Spleen (tissue), 11 donors: Measurements from ENCODE around the gene MRPL21. TPM values are rescaled to one million over a fixed set of nuclear protein-coding genes. Genes with fewer than 3 reads are reported as not detected.

Experiments used
- DNase-seq: peaks from one replicate; pipeline ENCODE4 v3.0.0-alpha.2; 2020
- H3K27ac ChIP-seq, 8 donors: fragments of 200-600 bp; sonication (generic) in 7 of 8; 1 replicate in 4 of 8; 2 replicates in 4 of 8; pipeline versions ENCODE4 v1.5.0 to v1.8.0; 2016 to 2021; ENCODE audit warnings: inconsistent platforms in 4 of 8, mild to moderate bottlenecking in 4 of 8, moderate library complexity in 1 of 8
- H3K27me3 ChIP-seq, 7 donors: fragments of 200-600 bp; sonication (generic) in 6 of 7; replicated peaks in 1 of 7; 1 replicate in 4 of 7; 2 replicates in 3 of 7; pipeline versions ENCODE4 v1.5.0 to v1.8.0; 2016 to 2021; ENCODE audit warnings: inconsistent platforms in 3 of 7, mild to moderate bottlenecking in 1 of 7
- H3K36me3 ChIP-seq, 6 donors: fragments of 200-600 bp; sonication (generic) in 5 of 6; 1 replicate in 4 of 6; 2 replicates in 2 of 6; pipeline versions ENCODE4 v1.5.0 to v1.8.0; 2016 to 2021; ENCODE audit warnings: inconsistent platforms in 2 of 6
- H3K4me1 ChIP-seq, 6 donors: fragments of 200-600 bp; sonication (generic) in 5 of 6; 1 replicate in 3 of 6; 2 replicates in 3 of 6; pipeline versions ENCODE4 v1.5.0 to v1.8.0; 2016 to 2021; ENCODE audit warnings: inconsistent platforms in 3 of 6
- H3K4me3 ChIP-seq, 8 donors: fragments of 200-600 bp; sonication (generic) in 7 of 8; 1 replicate in 4 of 8; 2 replicates in 4 of 8; pipeline versions ENCODE4 v1.5.0 to v1.8.0; 2016 to 2021; ENCODE audit warnings: inconsistent platforms in 4 of 8, mild to moderate bottlenecking in 4 of 8, moderate library complexity in 2 of 8
- H3K9me3 ChIP-seq, 8 donors: fragments of 200-600 bp; sonication (generic) in 7 of 8; 1 replicate in 4 of 8; 2 replicates in 4 of 8; pipeline versions ENCODE4 v1.5.0 to v1.8.0; 2016 to 2021; ENCODE audit warnings: inconsistent platforms in 4 of 8
- CTCF ChIP-seq, 11 experiments: fragments of 200-600 bp in 7 of 11; fragments of 450-650 bp in 4 of 11; sonication (generic) in 4 of 11; IDR thresholded peaks in 8 of 11; conservative IDR thresholded peaks in 3 of 11; 1 replicate in 7 of 11; 2 replicates in 4 of 11; pipeline versions ENCODE4 v1.4.0 to v1.8.0; 2016 to 2021; ENCODE audit warnings: antibody characterized with exemption in 11 of 11, inconsistent platforms in 4 of 11, mild to moderate bottlenecking in 1 of 11
- POLR2A ChIP-seq, 3 donors: fragments of 450-650 bp; IDR thresholded peaks; one replicate each; pipeline ENCODE4 v1.5.1; 2017; ENCODE audit warnings: antibody characterized with exemption in 3 of 3, mild to moderate bottlenecking in 1 of 3
- POLR2AphosphoS5 ChIP-seq, 3 donors: sonication (generic); formaldehyde crosslinking; IDR thresholded peaks; one replicate each; pipeline ENCODE4 v1.5.1; 2017; ENCODE audit warnings: antibody characterized with exemption in 3 of 3
- WGBS, 5 donors: extraction: QIAGEN DNeasy Blood & Tissue Kit in 3 of 5; methylation state at CpG; one replicate each; pipeline versions ENCODE4 v1.1.5 to v1.1.7; 2013 to 2018; 5-methylcytosine and 5-hydroxymethylcytosine counted together
- intact Hi-C: fragments of 100-400 bp; cut with DNase I; formaldehyde crosslinking; loops from one replicate; pipeline ENCODE4 v1.15.0; 2023; ENCODE audit warnings: low total_unique reads
- polyA plus RNA-seq, 3 donors: library from polyadenylated mRNA; stranded (reverse); fragments of 200-250 nt; gene quantifications; one replicate each; pipeline ENCODE4 v1.2.1, GENCODE V29; 2013
- total RNA-seq, 7 donors: library from RNA; depleted of rRNA in 3 of 7; stranded (reverse); fragments of >200 nt in 3 of 7; fragmentation: NEBNext Ultra II Directional in 4 of 7; extraction: Animal tissue kit (Norgen Biotek cat#: 25700) in 4 of 7; gene quantifications; one replicate each; pipeline versions ENCODE4 v1.1.0 to v1.2.1, GENCODE V29; 2016 to 2021
- donor health status: healthy with polysubstance abuse.
- donor health status: DM: no; HTN: no; CAD: no; lungs with moderate emphysema.
- donor health status: DM: no; HTN: no; CAD: no.
- donor health status: Bipolar disorder and iron deficiency.
- donor health status: healthy.
- donor health status: DM: no; HTN: no; CAD: no.
- donor health status: DM: yes; HTN: yes; CAD: no.

MRPL21 gene
- total and polyA plus RNA-seq, 10 donors, result 11.2 to 81.0 (median 34.0) TPM

GRCh38 chr11:68882391-68882790, 21.2 kb downstream of the MRPL21 start:
- DNase-seq, result no peak
- Histone ChIP-seq H3K9me3 (no peaks in the 10 kb centered on the region), H3K27me3 (no peaks in the 10 kb centered on the region), H3K27ac (no peak overlapping the region), H3K4me1 (no peaks in the 10 kb centered on the region), H3K36me3 (peaks cover 0 to 3% (median 0%) of the 10 kb centered on the region in 6 donors), H3K4me3 (no peak overlapping the region)
- TF ChIP-seq POLR2AphosphoS5 (IDR thresholded peaks at IDR 0.05), result no peak
- no peak for TF ChIP-seq POLR2A (IDR thresholded peaks at IDR 0.05)
- no peak for TF ChIP-seq CTCF (IDR thresholded peaks at IDR 0.05 in 8 of 11, conservative IDR thresholded peaks at IDR 0.05 in 3 of 11)
- intact Hi-C loops, result no loop called here
- WGBS, 5 donors, result 87 to 98% (median 90%) methylated on average over 13 of the region's 13 CpGs

- WGBS, 5 donors, result 93 to 100% (median 96%) methylated on average over 2 of the region's 2 CpGs
- DNase-seq, result peak; percentile 7
- Histone ChIP-seq H3K27me3 (no peaks in the 10 kb centered on the region), H3K36me3 (peaks cover 0 to 3% (median 0%) of the 10 kb centered on the region in 6 donors), H3K4me1 (no peaks in the 10 kb centered on the region), H3K9me3 (no peaks in the 10 kb centered on the region), H3K4me3 (no peak overlapping the region), H3K27ac (no peak overlapping the region)
- intact Hi-C loops, result no loop called here
- TF ChIP-seq CTCF (IDR thresholded peaks at IDR 0.05 in 8 of 11, conservative IDR thresholded peaks at IDR 0.05 in 3 of 11) (no peak), POLR2AphosphoS5 (IDR thresholded peaks at IDR 0.05) (no peak), POLR2A (IDR thresholded peaks at IDR 0.05) (no peak)
These were observed 22.3 kb downstream of the MRPL21 start for GRCh38 chr11:68881320-68881719.

- no peaks in the 10 kb centered on the region for H3K9me3 ChIP-seq
- peaks cover 0 to 3% (median 0%) of the 10 kb centered on the region in 6 donors for H3K36me3 ChIP-seq
- no peak overlapping the region for H3K27ac ChIP-seq
- no peak for TF ChIP-seq POLR2AphosphoS5 (IDR thresholded peaks at IDR 0.05)
- no peak for TF ChIP-seq CTCF (IDR thresholded peaks at IDR 0.05 in 8 of 11, conservative IDR thresholded peaks at IDR 0.05 in 3 of 11)
- TF ChIP-seq POLR2A (IDR thresholded peaks at IDR 0.05), result no peak
- intact Hi-C loops, result no loop called here
- H3K4me1 ChIP-seq, result no peaks in the 10 kb centered on the region
- H3K4me3 ChIP-seq, result no peak overlapping the region
- whole genome bisulfite sequencing, 5 donors, result 95 to 99% (median 98%) methylated on average over 5 of the region's 5 CpGs
- DNase-seq, result peak; percentile 16
- H3K27me3 ChIP-seq, result no peaks in the 10 kb centered on the region
These were observed 22.8 kb downstream of the MRPL21 start for GRCh38 chr11:68880851-68881250.

GRCh38 chr11:68878022-68878421, 25.6 kb downstream of the MRPL21 start:
- Histone ChIP-seq H3K4me1 (peaks cover 0 to 3% (median 0%) of the 10 kb centered on the region in 6 donors), H3K27ac (no peak overlapping the region), H3K9me3 (no peaks in the 10 kb centered on the region), H3K27me3 (no peaks in the 10 kb centered on the region), H3K4me3 (no peak overlapping the region), H3K36me3 (peaks cover 0 to 3% (median 0%) of the 10 kb centered on the region in 6 donors)
- 85 to 93% (median 91%) methylated on average over 6 to 7 of the region's 7 CpGs for WGBS, 5 donors
- intact Hi-C loops, result no loop called here
- no peak for DNase-seq
- no peak for TF ChIP-seq CTCF (IDR thresholded peaks at IDR 0.05 in 8 of 11, conservative IDR thresholded peaks at IDR 0.05 in 3 of 11)
- TF ChIP-seq POLR2AphosphoS5 (IDR thresholded peaks at IDR 0.05), result no peak
- TF ChIP-seq POLR2A (IDR thresholded peaks at IDR 0.05), result no peak
